Mucosa of rectum (tissue), 2 donors: ENCODE measurements around the gene ADCY1.

ENCODE experiments used
- H3K27ac ChIP-seq, 2 donors: one replicate each; pipeline ENCODE4 v1.7.0; 2013; ENCODE audit warnings: inconsistent platforms in 2 of 2, low read depth in 2 of 2, low read length in 2 of 2
- H3K27me3 ChIP-seq, 2 donors: one replicate each; pipeline ENCODE4 v1.7.0; 2013; ENCODE audit warnings: low read length in 2 of 2; ENCODE audit not compliant: control insufficient read depth in 2 of 2, insufficient read depth in 2 of 2
- H3K36me3 ChIP-seq, 2 donors: one replicate each; pipeline ENCODE4 v1.7.0; 2013; ENCODE audit warnings: low read length in 2 of 2; ENCODE audit not compliant: control insufficient read depth in 2 of 2, insufficient read depth in 2 of 2
- H3K4me1 ChIP-seq, 2 donors: one replicate each; pipeline ENCODE4 v1.7.0; 2013; ENCODE audit warnings: low read length in 2 of 2, mild to moderate bottlenecking in 1 of 2; ENCODE audit not compliant: control insufficient read depth in 2 of 2, insufficient read depth in 2 of 2
- H3K4me3 ChIP-seq, 2 donors: one replicate each; pipeline ENCODE4 v1.7.0; 2013; ENCODE audit warnings: low read length in 2 of 2
- H3K9ac ChIP-seq, 2 donors: one replicate each; pipeline ENCODE4 v1.7.0; 2013; ENCODE audit warnings: low read length in 2 of 2, low read depth in 1 of 2, mild to moderate bottlenecking in 1 of 2
- H3K9me3 ChIP-seq, 2 donors: one replicate each; pipeline ENCODE4 v1.7.0; 2013; ENCODE audit warnings: low read length in 2 of 2; ENCODE audit not compliant: control insufficient read depth in 2 of 2
- donor health status: healthy.
- donor health status: Normal muscosa, but diverticular disease.

Gene ADCY1

DNA sequence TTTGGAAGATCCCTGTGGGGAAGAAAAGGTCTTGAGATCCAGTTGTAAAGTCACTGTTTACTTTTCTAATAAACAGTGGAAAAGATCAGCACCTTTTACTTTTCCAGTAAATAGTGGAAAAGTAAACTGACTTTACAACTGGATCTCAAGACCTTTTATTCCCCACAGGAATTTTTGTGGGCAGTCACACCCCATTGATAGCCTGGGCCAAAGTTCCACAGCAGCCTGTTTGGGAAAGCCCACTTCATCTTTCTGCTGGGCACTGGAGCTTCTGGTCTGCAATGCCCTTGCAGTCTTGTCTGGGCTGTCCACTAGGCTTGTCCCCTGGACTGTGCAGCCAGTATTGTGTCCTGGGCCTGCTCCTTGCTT lies 50.2 kb downstream of the ADCY1 start:
- Histone ChIP-seq H3K36me3 (no peaks in the 10 kb centered on the region), H3K9me3 (no peaks in the 10 kb centered on the region), H3K27ac (no peak overlapping the region), H3K9ac (no peak overlapping the region), H3K4me1 (peaks cover 0 to 16% of the 10 kb centered on the region in 2 donors), H3K27me3 (no peaks in the 10 kb centered on the region), H3K4me3 (no peak overlapping the region)

DNA sequence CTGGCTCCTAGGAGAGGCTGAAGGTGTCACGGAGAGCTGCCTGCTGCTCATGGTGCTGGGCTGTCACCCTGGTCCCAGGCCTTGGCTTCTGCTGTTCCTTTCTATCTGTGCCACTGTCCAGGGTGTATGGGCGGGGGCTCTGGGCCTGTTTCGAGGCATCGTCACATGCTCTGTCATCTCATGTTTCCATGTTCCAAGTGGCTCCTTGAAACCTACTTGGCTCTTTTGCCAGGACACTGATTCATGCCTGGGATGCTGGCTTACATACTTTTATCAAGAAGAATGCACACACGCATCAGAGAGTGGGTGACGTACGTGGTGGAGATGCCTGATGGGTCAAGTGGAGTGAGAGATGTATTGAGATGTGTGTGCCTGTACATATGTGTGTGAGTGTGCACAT lies 50.9 kb downstream of the ADCY1 start:
- Histone ChIP-seq H3K4me3 (no peak overlapping the region), H3K9me3 (no peaks in the 10 kb centered on the region), H3K4me1 (peaks cover 0 to 16% of the 10 kb centered on the region in 2 donors), H3K36me3 (no peaks in the 10 kb centered on the region), H3K9ac (no peak overlapping the region), H3K27ac (no peak overlapping the region), H3K27me3 (no peaks in the 10 kb centered on the region)

DNA sequence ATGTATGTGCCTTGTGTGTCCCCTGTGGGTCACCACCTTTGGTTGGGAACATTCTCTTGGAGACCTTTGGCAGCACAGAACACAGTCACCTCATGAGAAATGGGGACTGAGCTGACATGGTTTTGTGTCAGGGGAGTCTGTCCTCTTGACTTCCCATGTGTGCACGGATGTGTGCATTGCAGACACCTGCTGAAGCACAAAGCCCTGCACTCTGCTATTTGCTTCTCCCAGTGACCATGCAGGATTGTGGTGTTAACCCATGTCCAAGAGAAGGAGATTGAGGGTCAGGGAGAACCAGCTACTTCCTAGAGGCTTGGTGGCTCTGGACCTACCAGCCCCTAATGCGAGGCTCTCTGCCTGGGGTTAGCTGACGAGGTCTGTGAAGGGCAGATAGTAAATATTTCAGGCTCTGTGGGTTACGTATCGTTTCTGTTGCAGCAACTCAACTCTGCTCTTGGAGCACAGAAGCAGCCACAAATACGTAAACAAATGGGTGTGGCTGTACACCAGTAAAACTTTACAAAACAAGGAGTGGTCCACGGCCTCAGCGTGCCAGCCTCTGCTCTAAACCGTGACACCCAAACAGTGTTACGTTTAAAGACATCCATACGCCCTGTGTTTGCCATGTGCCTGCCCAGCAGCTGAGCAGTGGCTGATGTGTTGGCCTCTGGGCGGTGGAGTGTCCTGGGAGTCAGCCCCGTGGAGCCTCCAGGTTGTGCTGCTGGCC lies 51.7 kb downstream of the ADCY1 start:
- peaks cover 0 to 16% of the 10 kb centered on the region in 2 donors for H3K4me1 ChIP-seq
- H3K27me3 ChIP-seq, result no peaks in the 10 kb centered on the region
- no peaks in the 10 kb centered on the region for H3K36me3 ChIP-seq
- H3K9ac ChIP-seq, result no peak overlapping the region
- H3K9me3 ChIP-seq, result no peaks in the 10 kb centered on the region
- no peak overlapping the region for H3K27ac ChIP-seq
- H3K4me3 ChIP-seq, result no peak overlapping the region

DNA sequence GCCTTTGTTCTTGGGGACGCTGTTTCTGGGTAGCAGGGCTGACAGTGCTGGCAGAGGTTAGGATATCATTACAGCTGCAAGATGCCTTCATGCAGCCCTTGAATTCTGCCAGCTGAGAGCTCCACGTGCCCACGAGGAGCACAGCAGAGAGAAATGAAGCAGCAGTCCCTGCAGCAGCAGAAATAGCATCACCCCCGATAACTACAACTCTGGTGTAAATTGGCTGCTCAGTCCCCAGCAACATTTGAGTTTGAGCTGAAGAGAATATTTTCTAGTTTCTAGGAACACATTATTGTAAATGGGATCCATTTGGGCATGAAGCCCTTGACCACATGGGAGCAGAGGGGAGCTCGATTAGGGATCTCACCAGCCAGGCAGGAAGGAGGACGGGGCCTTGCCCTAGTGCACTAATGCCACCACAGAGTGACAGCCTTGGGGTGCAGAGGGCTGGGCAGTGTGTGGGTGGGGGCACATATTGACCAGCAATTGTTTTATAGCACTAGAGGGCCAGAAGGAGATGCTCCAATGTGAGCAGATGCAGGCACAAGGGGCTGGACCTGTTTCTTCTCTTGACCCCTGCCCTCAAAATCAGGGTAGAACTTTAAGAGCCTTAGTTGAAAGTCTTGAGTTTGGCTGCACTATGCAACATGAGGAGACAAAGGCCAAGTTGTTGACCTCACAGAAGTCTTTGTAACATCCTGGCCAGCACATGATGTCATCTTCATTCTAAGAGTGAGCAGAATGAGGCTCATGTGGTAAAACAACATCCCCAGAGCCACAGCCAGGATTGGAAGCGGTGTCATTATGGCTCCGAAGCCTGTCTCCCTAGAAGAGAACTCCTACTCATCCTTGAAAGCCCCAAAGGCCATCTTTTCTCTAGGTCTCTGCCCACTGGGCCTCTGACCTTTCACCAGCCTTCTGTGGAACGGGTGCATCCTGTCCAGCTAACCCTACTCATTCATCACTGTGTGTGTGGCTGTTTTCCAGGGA lies 52.6 kb downstream of the ADCY1 start:
- Histone ChIP-seq H3K9ac (no peak overlapping the region), H3K27ac (no peak overlapping the region), H3K9me3 (no peaks in the 10 kb centered on the region), H3K36me3 (no peaks in the 10 kb centered on the region), H3K4me3 (no peak overlapping the region), H3K4me1 (peaks cover 0 to 16% of the 10 kb centered on the region in 2 donors), H3K27me3 (no peaks in the 10 kb centered on the region)

- no peaks in the 10 kb centered on the region for H3K27me3 ChIP-seq
Measured at GRCh38 chr7:45627691-45628456, 53.7 kb downstream of the ADCY1 start.

GRCh38 chr7:45631569-45631968 lies 57.4 kb downstream of the ADCY1 start:
- no peaks in the 10 kb centered on the region for H3K4me1 ChIP-seq
- no peaks in the 10 kb centered on the region for H3K27me3 ChIP-seq
- H3K9me3 ChIP-seq, result no peaks in the 10 kb centered on the region
- H3K27ac ChIP-seq, result no peak overlapping the region
- H3K9ac ChIP-seq, result no peak overlapping the region
- H3K4me3 ChIP-seq, result no peak overlapping the region
- no peaks in the 10 kb centered on the region for H3K36me3 ChIP-seq

More at GRCh38 chr7:45627691-45628456, 53.7 kb downstream of the ADCY1 start:
- Histone ChIP-seq H3K9me3 (no peaks in the 10 kb centered on the region), H3K36me3 (no peaks in the 10 kb centered on the region), H3K4me3 (no peak overlapping the region), H3K27ac (no peak overlapping the region), H3K4me1 (peaks cover 0 to 16% of the 10 kb centered on the region in 2 donors), H3K9ac (no peak overlapping the region)

GRCh38 chr7:45636733-45637132 lies 62.6 kb downstream of the ADCY1 start:
- H3K9ac ChIP-seq, result no peak overlapping the region
- H3K27me3 ChIP-seq, result no peaks in the 10 kb centered on the region
- H3K36me3 ChIP-seq, result no peaks in the 10 kb centered on the region
- no peak overlapping the region for H3K27ac ChIP-seq
- no peak overlapping the region for H3K4me3 ChIP-seq
- no peaks in the 10 kb centered on the region for H3K4me1 ChIP-seq
- no peaks in the 10 kb centered on the region for H3K9me3 ChIP-seq

DNA sequence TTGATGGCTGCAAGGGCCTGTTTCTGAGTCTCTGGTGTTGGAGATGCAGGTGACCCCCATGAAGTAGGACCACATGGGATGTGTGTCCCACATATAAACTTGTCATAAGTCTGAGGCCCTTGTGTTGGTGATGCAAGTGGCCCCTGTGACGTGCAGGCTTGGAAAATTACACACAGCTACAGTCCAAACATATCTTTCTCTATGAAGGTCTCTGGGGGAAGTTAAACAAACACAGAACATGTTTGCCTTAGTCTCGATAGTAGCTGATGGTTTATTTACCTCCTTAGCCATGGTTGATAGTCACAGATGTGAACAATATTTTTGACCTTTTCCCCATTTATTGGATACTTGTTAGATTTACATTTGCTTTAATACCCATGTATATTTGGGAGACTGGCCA lies 64.7 kb downstream of the ADCY1 start:
- Histone ChIP-seq H3K27ac (no peak overlapping the region), H3K9ac (no peak overlapping the region), H3K9me3 (no peaks in the 10 kb centered on the region), H3K4me1 (no peaks in the 10 kb centered on the region), H3K27me3 (no peaks in the 10 kb centered on the region), H3K4me3 (no peak overlapping the region), H3K36me3 (no peaks in the 10 kb centered on the region)

DNA sequence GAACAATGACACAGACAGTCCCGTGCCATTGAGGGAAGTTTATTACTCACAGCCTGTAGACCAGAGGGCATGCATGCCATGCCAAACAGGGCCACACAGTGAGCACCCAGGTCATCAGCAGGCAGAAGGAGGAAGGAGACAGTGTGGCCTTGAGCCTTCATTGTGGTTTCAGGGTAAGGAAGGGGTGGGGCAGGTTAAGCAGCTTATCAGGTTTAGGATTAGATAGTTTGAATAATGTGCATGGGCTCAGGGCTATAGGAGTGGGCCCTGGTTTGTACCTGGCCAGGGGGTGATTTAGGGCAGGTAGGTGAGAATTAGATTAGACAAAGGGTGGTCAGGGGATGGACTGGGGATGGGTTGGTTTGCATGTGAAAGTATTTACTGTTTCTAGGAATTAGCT lies 67.9 kb downstream of the ADCY1 start:
- no peak overlapping the region for H3K4me3 ChIP-seq
- H3K27ac ChIP-seq, result no peak overlapping the region
- no peaks in the 10 kb centered on the region for H3K36me3 ChIP-seq
- no peaks in the 10 kb centered on the region for H3K27me3 ChIP-seq
- no peaks in the 10 kb centered on the region for H3K4me1 ChIP-seq
- no peaks in the 10 kb centered on the region for H3K9me3 ChIP-seq
- H3K9ac ChIP-seq, result no peak overlapping the region

- Histone ChIP-seq H3K36me3 (no peaks in the 10 kb centered on the region), H3K9me3 (no peaks in the 10 kb centered on the region), H3K27ac (no peak overlapping the region), H3K9ac (no peak overlapping the region), H3K4me1 (no peaks in the 10 kb centered on the region), H3K27me3 (no peaks in the 10 kb centered on the region), H3K4me3 (no peak overlapping the region)
Measured at GRCh38 chr7:45643630-45644029, 69.5 kb downstream of the ADCY1 start.
